Measurements from ENCODE around the gene CENPE.

Gene CENPE

DNA sequence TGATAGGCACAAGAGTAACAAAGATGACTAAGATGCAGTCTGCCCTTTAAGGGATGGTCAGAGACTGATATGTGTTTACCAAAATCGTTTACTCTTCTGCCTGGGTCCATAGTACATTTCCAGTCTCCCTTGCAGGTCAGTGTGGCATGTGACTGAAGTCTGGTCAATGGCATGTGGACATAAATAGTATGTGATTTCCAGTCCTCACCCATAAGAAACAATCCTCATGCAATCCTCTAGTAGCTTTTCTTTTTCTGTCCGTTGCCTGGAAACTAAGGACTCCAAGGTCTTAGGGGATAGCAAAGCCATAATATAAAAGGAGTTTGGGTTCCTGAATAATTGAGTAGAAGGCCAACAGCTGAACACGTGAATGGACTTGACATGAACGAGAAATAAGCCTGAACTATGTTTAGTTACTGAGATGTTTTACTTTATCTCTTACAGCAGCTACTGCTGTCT is 122.7 kb downstream of the CENPE start:
- DNase-seq (ENCODE audit: low read depth), result no peak

DNA sequence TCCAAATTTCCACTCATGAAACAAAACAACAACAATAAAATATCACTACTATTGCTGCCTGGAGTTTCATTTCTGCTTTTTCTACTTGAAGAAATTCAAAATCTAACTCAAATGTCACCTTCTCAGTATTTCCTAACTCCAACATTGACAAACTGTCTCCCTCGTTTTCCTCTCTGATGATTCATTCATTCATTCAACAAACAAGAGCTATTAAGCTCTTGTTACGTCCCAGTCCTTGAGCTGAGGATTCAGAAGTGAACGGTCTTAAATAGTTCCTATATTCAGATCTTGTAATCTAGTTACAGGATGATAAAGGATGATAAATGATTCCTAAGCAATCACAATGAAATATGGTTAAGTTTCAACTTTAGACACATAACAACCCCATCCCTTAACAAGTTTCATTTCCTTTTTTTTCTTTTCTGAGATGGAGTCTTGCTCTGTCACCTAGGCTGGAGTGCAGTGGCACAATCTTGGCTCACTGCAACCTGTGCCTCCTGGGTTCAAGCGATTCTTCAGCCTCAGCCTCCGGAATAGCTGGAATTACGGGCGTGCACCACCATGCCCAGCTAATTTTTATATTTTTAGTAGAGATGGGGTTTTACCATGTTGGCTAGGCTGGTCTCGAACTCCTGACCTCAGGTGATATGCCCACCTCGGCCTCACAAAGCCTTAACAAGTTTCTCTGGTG is 123.3 kb downstream of the CENPE start:
- no peak for DNase-seq (ENCODE audit: low read depth)

DNA sequence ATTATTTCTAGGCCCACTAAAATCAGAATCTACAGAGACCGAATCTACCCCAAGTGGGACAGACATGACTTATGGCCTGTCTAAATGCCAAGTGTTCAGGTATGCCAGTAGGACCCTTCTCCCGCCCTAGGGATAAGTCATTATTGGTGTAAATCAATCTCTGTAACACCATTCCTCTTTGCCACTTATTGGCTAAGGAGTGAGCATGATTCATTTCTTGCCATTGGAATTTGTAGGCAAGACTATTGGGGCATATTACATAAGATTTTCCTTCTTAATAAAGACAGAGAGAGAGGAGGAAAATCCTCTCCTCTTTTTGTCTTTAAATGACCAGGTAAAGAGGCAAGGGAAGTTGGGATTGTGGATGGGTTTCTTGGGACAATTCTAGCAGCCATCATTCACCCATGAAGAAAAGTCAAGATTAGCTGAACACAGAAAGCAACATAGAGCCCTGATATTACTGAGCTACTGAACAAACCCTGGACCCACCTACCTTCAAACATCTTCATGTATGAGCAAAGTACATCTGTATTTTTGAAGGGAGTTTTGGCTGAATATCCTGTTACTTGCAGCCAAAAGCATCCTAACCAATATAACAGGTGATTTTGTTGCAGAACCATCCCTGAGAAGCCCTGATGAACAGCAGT is 124.2 kb downstream of the CENPE start:
- DNase-seq (ENCODE audit: low read depth), result no peak

DNA sequence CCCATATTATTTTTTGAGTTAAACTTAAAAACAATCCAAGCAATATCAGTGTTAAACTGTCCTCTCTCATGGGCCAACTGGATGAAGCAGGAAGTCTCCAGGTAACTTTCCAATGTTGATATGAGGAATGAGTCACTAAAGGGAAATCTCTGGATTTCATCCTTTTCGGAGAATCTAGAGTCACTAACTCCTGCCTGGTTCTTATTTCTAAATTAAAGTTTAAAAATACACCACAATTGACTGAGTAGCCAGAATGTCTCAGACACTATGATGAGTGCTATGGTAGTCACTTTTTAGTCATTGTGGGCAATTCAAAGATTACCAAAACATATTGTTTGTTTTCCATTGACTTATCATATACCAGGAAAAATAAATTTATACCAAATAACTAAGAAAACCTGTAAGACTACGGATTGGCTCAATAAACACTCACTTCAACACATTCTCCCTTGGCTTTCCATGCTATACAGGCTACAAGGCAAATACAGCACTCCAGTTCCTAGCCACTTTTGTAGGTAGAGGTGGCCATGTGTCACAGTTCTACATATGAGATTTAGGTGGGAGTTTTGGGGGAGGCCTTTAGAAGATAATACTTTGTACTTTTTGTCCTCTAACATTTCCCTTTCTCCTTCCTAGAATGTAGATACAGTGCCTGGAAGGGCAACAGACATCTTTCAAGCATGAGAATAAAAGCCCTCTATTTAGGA is 130.1 kb downstream of the CENPE start:
- peak; percentile 20 for DNase-seq (ENCODE audit: low read depth)

DNA sequence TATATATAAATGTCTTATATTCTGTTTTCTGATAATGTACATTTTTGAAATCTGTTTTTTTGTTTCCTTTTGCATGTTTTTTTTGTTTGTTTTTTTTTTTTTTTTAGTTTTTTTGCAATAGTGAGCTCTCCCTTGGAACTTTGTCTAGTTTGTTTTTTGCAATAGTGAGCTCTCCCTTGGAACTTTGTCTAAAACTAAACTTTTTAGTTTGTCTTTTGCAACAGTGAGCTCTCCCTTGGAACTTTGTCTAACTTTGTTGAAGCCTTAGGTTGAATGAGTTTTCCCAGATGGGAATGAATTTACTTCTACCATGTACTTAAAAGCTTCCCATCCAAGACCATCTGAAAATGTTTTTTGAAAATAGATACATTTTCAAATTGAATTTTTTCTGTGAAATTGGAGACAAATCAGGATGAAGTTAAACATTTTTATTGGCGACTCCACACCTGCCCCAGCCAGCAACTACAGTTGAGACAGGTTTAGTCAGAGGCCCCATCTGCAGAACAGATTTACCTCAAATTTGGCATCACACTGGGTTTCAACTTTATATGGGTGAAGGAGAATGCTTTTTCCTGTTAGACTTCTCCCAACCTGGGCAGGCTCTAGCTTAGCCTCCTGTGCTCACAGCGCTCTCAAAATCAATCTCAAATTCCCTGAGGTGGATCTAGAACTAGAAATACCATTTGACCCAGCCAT is 137.5 kb downstream of the CENPE start:
- no peak for DNase-seq (ENCODE audit: low read depth)
